HG02938 (cell line): ENCODE measurements around the gene PXDN.
"Not testable (repeated sequence)": the region's sequence is repeated elsewhere in the genome, so short reads cannot be mapped to it uniquely, and the experiment has no call there.

Experiments used
- ATAC-seq: cut with Tn5 transposase; IDR thresholded peaks from one replicate; pipeline ENCODE4 v1.9.1; 2021; ENCODE audit warnings: mild to moderate bottlenecking, moderate library complexity; ENCODE audit not compliant: unreplicated experiment

Gene PXDN

DNA sequence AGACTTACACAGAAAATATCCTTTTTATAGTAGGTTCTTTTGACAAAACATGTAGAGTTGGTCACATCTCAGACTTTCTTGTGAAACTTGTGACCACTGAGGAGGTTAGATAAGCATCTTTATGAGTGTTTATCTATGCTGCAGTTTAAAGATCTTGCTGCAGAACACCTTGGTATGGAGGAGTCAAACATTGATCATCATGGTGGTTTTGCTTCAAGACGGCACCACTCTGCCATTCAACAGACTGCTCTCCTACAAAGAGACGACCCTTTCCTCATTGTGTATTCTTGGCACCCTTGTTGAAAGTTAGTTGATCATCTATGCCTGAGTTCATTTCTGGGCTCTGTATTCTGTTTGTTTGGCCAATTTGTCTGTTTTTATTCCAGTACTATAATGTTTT lies 20.0 kb downstream of the PXDN start:
- ATAC-seq, result not testable (repeated sequence)

DNA sequence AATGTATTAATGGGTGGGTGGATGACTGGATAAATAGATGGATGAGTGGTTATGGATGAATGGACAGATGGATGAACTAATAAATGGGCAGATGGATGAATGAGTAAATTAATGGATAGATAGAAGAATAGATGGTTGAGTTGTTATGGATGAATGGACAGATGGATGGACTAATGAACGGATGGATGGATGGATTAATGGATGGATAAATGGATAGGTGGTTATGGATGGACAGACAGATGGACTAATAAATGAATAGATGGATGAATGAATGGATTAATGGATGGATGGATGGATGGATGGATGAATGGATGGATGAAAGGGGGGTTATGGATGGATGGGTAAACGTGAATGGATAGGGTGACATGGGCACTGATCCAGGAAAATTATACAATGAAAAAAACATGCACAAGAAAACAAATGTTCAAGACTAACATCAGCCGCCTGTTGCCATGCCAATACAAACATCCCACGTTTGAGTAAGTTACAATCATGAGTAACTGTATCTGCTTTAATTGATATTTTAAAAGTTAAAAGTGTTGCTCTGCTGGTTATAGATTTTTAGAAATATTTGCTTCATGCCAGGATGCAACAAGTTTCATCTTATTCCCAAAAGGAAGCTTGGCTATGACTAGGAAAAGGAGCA lies 20.8 kb downstream of the PXDN start:
- ATAC-seq, result no peak

DNA sequence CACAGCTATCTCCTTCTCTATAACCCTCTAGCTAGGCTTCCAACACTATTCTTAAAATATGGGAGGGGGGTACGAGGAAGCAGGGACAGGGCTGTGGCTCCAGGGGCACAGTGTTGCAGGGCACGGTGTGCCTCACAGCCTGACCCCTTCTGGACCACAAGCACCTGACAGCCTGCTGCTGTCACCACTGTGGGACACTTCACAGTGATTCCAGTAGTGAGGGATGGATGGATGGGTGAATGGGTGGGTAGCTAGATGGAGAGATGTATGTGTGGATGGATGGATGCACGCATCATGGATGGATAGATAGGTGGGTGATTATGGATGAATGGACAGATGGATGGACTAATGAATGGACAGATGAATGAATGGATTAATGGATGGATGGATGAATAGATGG lies 21.6 kb downstream of the PXDN start:
- no peak for ATAC-seq

DNA sequence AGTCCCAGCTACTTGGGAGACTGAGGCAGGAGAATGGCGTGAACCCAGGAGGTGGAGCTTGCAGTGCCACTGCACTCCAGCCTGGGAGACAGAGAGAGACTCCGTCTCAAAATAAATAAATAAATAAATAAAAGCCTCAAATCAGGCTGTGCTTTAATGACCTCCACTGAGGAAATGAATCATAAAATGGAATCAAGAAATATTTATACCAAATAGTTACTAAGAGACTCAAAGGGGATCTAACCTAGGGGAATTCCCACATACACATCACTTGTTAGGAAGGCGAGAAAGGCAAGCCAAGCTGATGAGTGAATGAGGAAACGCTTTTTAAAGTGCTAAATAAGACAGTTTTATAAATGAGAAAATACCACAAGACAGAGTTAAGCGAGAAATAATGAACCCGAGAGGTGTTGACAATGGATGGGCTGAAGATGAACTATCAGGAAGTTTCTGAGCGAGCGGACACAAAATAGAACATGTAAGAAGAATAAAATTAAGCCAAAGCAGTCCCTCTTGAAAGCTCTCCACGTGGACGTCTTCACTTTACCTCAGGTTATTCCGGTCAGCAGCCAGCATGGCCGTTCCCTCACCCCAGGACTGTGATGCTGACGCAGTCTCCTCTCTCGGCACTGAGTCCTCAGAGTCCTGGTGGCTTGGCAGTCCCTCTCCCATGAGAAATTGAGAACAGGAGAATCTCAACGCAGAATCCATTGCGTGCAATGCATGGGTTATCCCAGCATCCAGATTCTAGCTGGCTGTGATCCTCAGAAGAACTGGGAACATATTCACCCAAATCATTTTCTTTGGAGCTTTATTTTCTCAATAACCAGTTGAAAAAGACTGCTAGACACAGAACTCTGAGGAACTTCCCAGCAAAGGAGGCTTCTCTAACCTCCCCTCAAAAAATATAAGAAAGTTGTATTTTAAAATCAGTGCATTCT lies 22.3 kb downstream of the PXDN start:
- ATAC-seq, result no peak

DNA sequence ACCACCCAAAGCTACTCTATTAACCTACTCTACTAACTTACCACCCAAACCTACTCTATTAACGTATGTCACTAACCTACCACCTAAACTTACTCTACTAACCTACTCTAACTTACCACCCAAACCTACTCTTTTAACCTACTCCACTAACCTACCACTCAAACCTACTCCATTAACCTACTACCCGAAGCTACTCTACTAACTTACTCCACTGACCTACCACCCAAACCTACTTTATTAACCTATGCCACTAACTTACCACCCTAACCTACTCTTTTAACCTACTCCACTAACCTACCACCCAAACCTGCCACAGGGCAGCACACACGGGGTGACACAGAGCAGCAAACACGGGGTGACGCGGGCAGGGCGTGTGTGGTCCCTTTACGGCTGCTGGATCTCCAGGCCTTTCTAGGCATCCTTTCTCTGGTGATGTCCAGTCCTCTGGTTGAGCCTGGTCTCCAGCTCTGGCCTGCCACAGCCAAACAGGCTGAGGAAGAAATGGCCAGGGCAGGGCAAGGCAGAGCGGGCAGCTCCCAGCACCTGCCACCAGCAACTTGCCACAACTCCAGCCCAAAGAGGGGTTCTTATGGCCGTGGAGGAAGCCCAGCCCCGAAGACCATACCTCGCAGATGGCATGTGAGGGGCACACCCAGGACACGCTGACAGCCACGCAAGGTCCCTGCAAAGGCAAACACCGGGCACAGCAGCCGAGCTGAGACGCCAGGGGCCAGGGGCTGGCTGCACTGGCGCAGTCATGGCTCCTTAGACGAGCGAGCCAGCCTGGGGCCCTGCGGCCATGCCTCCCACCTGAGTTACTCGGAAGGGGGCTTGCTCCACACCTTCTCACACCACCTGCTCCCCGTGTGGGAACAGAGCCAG lies 25.7 kb downstream of the PXDN start:
- ATAC-seq, result no peak

DNA sequence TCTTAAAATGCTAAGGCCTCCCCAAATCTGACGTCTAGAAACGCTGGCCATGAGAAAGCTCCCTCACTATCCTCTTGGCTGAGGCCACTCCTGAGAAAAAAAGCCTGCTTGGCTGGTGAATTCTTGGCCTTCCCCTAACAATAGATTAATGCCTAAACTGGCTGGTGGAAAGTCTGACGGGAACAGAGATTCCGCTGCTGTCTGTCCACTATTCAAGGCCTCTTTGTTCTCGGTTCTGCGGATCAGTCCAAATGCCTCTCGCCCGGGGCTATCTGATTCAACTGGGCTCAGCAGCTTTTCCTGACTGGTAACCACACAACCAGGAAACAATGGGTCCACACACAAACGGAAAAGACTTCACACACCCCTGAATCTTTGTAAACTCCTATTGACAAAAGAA lies 27.2 kb downstream of the PXDN start:
- ATAC-seq, result no peak

DNA sequence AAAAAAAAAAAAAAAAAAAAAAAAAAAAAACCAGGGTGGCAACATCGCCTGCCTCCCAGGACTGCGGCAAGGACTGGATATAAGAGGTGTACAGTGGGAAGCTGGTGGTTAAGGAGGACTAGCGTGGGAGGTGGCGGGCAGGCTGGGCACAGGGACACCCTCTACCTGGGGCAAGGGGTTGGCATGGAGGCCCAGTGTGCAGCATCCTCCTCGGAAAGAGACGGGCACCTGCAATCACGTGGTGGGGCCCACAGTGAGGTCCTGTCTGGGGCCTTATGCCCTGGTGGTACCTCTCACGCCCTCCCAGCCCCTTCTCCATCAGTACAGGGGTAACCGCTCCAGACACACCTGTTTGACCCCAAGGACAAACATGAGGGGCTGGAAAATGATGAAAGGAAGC lies 27.9 kb downstream of the PXDN start:
- ATAC-seq, result no peak

DNA sequence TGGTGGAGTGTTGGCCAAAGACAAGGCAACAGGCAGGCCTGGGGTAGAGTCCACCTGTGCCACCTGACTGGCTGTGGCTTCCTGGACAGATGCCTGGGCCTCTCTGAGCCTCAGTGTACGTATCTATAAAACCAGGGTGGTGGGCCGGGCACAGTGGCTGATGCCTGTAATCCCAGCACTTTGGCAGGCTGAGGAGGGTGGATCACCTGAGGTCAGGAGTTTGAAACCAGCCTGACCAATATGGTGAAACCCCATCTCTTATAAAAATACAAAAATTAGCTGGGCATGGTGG lies 28.4 kb downstream of the PXDN start:
- not testable (repeated sequence) for ATAC-seq

DNA sequence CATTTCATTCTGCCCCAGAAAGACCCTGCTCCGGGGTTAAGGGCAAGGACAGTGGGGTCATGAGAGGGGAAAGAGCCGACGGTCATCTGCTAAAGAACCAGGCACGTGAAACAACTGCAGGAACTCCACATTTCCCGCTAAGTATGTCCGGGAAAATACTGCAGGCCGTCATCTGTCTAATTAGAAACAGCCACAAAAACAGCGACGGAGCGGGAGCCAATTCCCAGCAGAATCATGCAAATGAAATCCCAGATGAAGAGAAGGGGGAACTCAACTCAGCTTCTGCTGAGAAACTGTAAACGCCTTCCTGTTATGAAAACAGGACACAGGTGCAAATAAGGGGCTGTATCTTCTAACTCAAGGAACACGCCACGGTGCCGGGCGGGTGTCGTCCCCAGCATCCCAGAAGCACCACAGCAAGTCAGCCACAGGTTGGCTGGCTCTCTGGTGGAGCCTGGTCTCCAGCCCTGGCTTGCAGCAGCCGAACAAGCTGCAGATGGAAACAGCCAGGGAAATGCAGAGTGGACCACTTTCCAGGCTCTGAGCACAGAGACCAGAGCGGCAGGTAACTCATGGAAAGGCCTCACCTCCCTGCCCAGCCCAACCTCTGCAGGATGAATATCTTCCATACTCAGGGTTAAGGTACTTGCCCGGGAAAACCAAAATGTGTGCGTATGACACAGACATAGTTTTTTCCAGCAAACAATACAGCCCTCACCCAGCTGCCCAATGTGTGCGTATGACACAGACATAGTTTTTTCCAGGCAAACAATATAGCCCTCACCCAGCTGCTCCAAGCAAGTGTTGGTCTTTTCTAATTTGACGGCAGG lies 28.9 kb downstream of the PXDN start:
- ATAC-seq, result no peak

DNA sequence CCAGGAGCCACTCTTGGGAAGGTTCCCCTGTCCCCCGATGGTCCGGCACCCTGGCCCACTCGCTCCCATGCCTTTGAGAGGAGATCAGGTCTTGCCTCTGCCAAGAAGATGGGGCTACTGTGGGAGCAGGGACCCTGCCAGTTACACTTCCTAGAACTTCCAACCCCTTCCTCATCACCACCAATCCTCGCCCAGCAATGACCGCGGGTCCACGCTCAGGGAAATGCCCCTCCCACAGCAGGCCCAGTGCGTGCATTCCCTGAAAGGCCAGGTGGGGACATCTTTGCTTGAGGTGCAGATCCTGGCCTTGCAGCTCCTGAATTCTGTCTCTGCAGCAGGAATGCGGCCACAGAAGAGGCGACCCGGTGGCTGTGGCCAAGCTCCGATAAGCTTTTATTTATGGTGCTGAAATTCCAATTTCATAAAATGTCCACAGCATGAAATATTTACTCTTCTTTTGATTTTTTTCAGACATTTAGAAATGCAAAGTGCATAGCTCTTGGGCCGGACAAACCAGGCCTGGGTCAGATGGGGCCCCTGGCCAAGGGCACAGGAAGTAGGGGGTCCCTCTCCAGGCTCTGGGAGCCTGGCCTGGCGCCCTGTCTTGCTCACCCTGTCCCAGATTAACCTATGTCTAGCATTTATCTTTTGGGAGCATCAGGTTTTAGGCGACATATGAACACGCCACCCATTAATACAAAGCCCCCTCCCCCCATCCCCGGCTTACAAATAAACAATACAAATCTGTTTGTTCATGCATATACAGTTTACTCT lies 29.8 kb downstream of the PXDN start:
- ATAC-seq, result no peak

DNA sequence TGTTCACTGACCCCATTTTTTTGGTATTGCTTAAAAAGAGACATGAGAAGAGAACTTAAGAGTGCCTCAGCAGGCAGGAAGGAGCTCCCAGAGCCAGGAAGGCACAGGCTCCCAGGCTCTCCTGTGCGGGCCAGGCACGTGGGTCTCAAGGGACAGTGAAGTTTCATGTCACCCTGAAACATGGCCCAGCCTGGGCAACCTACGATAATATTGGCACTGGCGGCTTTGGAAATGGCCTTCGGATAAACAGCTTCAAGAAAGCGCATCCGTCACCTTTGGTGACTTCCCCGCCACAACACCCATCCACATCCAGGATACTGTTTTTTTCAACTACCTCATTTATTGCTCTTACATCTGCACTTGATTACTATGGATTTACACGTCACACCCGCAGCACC lies 30.5 kb downstream of the PXDN start:
- ATAC-seq, result no peak

DNA sequence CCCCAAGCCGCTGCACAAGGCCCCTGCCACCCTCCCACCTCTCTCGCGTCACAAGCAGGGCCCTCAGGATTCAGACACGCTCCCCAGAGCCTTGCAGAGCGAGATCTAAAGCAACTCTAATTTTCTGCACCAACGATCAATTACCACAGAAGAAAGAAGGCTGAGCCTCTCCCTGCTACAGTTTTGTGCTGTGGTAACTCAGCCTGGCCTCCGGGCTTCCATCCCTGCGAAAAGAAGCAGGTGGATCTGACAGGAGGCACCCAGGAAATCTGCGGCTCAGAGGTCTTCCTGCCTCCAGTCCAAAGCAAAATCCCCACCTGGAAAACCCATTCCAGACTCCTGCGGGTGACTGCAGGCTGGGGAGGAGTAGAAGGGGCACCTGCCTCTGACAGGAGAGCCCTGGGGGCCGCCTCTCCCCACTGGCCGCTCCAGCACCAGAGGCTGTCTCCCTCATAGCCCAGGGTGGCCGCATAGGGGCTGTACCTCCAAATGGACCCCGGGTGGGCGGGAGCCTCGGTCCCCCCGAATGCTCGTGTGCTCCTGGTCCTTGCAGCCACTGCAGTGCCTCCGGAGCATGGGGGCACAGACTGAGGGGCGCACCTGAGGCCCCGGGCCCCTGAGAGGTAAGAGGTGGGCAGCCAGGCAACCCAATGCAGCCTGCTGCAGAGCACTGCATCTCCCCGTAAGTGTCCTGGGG lies 31.0 kb downstream of the PXDN start:
- ATAC-seq, result no peak

DNA sequence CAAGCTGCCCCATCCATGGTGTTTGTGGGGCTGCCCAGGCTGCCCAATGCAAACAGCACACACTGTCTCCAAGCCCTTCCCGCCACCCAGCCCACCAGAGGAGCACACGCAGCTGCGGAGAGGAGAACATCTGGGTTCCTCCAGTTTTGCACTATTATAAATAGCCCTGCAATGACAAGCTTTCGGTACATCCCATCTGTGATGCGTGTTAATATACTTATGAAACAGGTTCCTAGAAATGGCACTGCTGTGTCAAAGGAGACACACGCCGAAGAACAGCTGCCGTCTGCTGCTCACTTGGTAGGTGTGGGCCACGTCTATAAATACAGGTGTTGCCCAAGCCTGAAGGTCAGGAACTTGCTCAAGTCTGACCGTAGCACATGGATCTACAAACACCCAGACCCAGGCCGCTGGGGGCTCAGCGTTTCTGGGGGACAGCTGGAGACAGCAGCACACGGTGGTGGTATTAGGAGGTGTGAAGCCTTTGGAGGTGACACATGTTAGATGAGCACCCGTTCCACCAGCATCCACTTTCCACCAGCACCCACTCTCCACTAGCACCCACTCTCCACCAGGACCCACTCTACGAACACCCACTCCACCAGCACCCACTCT lies 34.3 kb downstream of the PXDN start:
- no peak for ATAC-seq

DNA sequence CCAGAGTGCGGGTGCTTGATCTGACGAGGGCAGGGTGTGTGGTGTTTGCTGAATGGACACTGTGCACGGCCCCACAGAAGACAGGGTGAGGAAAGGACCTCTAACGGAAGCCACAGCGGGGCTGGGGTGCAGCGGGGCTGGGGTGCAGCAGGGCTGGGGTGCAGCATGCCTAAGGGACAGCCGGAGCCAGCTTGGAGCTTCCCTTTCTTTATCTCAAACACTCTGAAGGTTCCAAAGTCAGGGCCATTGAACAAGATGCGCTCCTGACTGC lies 35.0 kb downstream of the PXDN start:
- ATAC-seq, result no peak

DNA sequence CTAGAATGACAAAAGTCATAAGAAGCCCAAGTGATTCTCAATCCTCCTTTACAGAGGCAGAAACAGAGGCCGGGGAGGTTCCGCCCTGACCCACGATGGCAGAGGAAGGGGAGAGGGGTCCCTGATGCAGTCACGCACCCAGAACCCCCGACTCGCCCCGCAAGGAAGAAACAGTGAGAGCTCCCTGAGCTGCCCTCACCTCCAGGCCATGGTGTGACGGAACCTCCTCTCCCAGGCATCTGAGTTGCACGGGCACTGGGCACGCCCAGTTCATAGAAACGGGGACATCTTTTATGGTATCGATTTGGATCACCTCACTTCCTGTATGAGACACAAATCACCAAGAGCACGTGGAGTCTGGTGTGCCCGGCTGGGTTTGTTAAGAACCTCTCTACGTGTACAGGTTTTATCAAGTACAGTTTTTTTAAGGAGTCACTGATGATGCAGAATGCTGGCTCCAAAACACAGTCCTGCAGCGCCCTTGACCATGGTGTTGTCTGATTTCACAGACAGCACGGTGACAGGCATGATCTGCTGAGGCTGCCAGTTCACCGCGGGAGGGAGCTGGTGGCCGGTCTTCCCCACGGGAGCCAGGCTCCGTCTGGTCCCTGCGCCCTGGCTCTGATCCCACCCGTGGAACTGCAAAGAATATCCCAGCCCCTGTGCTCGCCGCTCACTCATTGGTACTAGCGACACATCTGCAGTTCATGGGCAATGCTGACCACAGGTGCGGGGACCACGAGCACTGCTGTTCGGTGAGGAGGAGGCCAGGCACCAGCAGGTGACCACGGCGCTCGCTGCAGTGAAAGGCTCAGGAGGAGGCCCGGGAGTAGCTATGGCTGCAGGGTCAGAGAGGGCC lies 35.6 kb downstream of the PXDN start:
- ATAC-seq, result no peak

DNA sequence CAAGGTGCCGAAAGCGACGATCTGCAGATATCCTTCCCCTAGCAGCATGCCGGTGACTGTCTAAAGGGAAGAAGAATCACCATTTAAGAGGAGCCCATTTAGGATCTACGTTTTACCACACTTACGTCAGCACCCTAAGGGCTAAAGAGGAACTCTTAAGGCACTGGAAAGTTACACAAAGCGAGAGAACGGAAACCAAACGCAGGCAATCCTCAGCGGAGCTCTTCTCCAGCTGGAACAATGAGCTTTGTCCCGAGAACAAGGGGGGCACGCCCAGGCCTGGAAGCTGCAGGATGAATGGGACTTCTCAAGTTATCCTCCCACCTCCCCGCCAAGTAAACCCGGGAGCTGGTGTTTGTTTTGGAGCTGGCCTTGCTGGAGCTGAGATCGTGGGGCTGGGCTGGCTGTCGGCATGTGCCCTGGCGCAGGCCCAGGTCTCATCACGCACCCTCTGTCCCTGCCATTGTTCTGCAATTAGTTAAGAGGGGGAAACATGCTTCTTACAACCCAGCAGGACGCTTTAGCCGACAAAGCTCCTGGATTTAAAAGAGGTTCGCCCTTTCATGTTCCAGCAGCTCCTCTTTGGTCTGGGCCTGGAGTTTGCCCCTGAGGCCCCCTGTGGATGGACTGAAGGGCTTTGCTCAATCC lies 36.4 kb downstream of the PXDN start:
- ATAC-seq, result no peak

DNA sequence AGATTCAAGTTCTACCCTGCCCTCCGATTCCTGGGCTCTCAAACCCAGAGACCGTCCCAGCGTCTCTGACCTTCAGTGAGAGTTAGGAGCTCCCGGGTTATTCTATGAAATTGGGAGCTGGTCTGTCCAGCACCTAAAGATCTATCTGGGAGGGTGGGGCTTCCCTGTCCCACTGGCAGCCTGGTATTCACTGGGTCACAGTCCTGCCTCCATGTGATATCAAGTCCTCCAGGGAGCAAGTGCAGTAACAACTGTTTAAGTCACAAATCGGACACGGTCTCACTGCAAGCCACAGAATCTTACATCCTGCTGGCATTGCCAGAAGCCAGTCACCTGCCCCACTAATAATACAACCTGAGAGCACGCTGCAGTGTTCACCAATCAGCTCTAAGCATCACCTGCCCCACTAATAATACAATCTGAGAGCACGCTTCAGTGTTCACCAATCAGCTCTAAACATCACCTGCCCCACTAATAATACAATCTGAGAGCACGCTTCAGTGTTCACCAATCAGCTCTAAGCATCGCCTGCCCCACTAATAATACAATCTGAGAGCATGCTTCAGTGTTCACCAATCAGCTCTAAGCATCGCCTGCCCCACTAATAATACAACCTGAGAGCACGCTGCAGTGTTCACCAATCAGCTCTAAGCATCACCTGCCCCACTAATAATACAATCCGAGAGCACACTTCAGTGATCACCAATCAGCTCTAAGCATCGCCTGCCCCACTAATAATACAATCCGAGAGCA lies 38.0 kb downstream of the PXDN start:
- ATAC-seq, result not testable (repeated sequence)
